OCI-LY3 (cell line): ENCODE data around the gene KLK5.
"Not testable (repeated sequence)": the region's sequence is repeated elsewhere in the genome, so short reads cannot be mapped to it uniquely, and the experiment has no call there.

Source experiments
- H2AFZ ChIP-seq: fragments of 200-600, 300-600 bp; shearing (Covaris generic); 2 replicates; pipeline ENCODE4 v1.6.0; 2014; ENCODE audit warnings: antibody characterized with exemption, low read depth, low read length
- H3K27ac ChIP-seq: fragments of 200-600, 300-600 bp; sonication (generic); 2 replicates; pipeline ENCODE4 v1.5.1; 2014; ENCODE audit warnings: mild to moderate bottlenecking, low read length, moderate library complexity, mixed read lengths
- H3K27me3 ChIP-seq: fragments of 200-600, 300-600 bp; sonication (generic); 2 replicates; pipeline ENCODE4 v1.6.1; 2014; ENCODE audit warnings: low read depth, low read length, mixed read lengths
- H3K36me3 ChIP-seq: fragments of 200-600, 300-600 bp; sonication (generic); replicated peaks from 2 replicates; pipeline ENCODE3; 2014; ENCODE audit warnings: low read depth, low read length, mixed read lengths
- H3K4me1 ChIP-seq: fragments of 300-600, 200-600 bp; sonication (generic); 2 replicates; pipeline ENCODE4 v1.6.1; 2014; ENCODE audit warnings: low read length, mixed read lengths
- H3K4me2 ChIP-seq: fragments of 200-600, 300-600 bp; sonication (generic); 2 replicates; pipeline ENCODE4 v1.6.1; 2014; ENCODE audit warnings: low read length, mixed read lengths
- H3K4me3 ChIP-seq: fragments of 300-600, 200-600 bp; sonication (generic); 2 replicates; pipeline ENCODE4 v1.5.1; 2014; ENCODE audit warnings: antibody characterized with exemption, mild to moderate bottlenecking, low read length, moderate library complexity
- H3K79me2 ChIP-seq: fragments of 300-600, 200-600 bp; shearing (Covaris generic); 2 replicates; pipeline ENCODE4 v1.6.1; 2014; ENCODE audit warnings: mild to moderate bottlenecking, low read length, mixed read lengths
- H3K9ac ChIP-seq: fragments of 300-600, 200-600 bp; shearing (Covaris generic); 2 replicates; pipeline ENCODE4 v1.6.0; 2014; ENCODE audit warnings: mild to moderate bottlenecking, low read length, moderate library complexity
- H3K9me3 ChIP-seq: fragments of 200-600, 300-600 bp; shearing (Covaris generic); 2 replicates; pipeline ENCODE4 v1.6.1; 2014; ENCODE audit warnings: low read length, mixed read lengths; ENCODE audit not compliant: insufficient read depth
- H4K20me1 ChIP-seq: fragments of 200-600, 300-600 bp; sonication (generic); 2 replicates; pipeline ENCODE4 v1.6.1; 2016; ENCODE audit warnings: low read length, mixed read lengths; ENCODE audit not compliant: insufficient read depth
- EZH2phosphoT487 ChIP-seq: fragments of 200-600 bp; shearing (Covaris generic); IDR thresholded peaks from 2 replicates; pipeline ENCODE4 v1.6.1; 2018; ENCODE audit warnings: antibody characterized with exemption, mixed run types, low read depth
- TF ChIP-seq, protein P1 (sequence below): fragments of 200-600, 300-600 bp; sonication (generic); IDR thresholded peaks from 2 replicates; pipeline ENCODE4 v1.5.1; 2014; ENCODE audit warnings: antibody characterized with exemption, low read length, low read depth

The KLK5 gene

DNA sequence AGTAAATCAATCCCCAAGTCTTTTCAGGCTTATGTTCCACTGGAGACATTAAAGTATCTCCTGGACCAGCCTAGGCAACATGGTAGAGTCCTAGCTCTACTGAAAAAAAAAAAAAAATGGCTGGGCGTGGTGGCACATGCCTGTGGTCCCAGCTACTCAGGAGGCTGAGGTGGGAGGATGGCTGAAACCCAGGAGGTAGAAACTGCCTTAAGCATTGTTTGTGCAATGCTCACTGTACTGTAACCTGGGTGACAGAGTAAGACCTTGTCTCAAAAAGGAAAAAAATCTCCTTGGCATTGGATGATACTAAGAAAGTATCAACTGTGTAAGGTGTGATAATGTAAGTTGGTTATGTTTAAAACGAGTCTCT lies 39.8 kb upstream of the KLK5 start:
- Histone ChIP-seq H3K4me1 (no peaks in the 10 kb centered on the region), H3K36me3 (no peaks in the 10 kb centered on the region), H3K4me3 (no peak overlapping the region), H3K9me3 (no peaks in the 10 kb centered on the region), H3K27ac (no peak overlapping the region), H4K20me1 (no peaks in the 10 kb centered on the region), H3K79me2 (no peaks in the 10 kb centered on the region), H3K4me2 (no peak overlapping the region), H3K9ac (no peak overlapping the region), H3K27me3 (peaks cover 37% of the 10 kb centered on the region), H2AFZ (no peak overlapping the region)
- TF ChIP-seq, protein P1, sequence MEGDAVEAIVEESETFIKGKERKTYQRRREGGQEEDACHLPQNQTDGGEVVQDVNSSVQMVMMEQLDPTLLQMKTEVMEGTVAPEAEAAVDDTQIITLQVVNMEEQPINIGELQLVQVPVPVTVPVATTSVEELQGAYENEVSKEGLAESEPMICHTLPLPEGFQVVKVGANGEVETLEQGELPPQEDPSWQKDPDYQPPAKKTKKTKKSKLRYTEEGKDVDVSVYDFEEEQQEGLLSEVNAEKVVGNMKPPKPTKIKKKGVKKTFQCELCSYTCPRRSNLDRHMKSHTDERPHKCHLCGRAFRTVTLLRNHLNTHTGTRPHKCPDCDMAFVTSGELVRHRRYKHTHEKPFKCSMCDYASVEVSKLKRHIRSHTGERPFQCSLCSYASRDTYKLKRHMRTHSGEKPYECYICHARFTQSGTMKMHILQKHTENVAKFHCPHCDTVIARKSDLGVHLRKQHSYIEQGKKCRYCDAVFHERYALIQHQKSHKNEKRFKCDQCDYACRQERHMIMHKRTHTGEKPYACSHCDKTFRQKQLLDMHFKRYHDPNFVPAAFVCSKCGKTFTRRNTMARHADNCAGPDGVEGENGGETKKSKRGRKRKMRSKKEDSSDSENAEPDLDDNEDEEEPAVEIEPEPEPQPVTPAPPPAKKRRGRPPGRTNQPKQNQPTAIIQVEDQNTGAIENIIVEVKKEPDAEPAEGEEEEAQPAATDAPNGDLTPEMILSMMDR, result no peak
- no peak for TF ChIP-seq EZH2phosphoT487

- H3K36me3 ChIP-seq, H3K4me3 ChIP-seq, H3K4me1 ChIP-seq, H3K27ac ChIP-seq, H3K79me2 ChIP-seq, H3K9ac ChIP-seq, H2AFZ ChIP-seq, H3K9me3 ChIP-seq, H4K20me1 ChIP-seq, H3K4me2 ChIP-seq: not testable (repeated sequence)
- H3K27me3 ChIP-seq, result peaks cover 34% of the 10 kb centered on the region
Measured at GRCh38 chr19:50984416-50984815, 31.6 kb upstream of the KLK5 start.

DNA sequence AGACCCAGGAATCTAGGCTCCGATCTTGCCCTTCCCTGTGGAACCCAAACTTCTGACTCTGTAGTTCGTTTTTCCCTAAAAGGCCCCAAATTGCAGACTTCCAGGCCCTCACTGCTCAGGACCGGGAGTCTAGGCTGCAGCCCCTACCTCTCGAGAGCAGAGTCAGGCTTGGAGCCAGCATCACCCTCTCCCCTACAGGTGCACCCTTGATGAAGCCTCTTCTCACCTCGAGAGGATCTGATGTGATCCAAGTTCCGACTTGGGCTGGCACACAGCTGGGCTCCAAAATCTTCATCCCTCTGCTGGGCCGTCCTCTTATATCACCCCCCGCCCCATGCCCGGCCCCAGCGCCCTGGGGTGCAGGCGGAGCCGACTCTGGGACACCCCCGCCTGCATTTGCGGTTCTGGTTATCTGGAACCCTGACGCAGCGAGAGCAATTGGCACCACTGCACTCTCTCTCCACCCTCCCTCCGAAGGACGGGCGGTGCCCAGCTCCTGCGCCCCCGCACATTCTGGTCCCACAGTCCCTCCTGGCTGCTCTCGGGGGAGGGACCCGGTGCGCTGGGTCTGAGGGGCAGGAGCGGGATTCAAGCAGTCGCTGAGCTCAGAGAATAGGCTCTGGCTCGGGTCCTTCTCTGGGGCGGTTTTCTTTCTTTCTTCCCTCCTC lies 30.9 kb upstream of the KLK5 start, which contains the start of gene KLK7:
TSS of gene KLK7 (minus strand) at position 293 of the 668 bp plus-strand sequence. CDS start 1,518 bp downstream, outside the sequence.
- no peak for TF ChIP-seq EZH2phosphoT487
- TF ChIP-seq, protein P1, result no peak
- no peak within 1 kb of the TSS for H3K4me3 ChIP-seq
- peaks cover 31% of the 10 kb centered on the region for H3K27me3 ChIP-seq
- H3K4me1 ChIP-seq, result no peaks in the 10 kb centered on the region
- H3K36me3 ChIP-seq, result no peaks in the 10 kb centered on the region
- no peaks in the 10 kb centered on the region for H4K20me1 ChIP-seq
- H3K79me2 ChIP-seq, result no peaks in the 10 kb centered on the region
- no peak within 1 kb of the TSS for H3K4me2 ChIP-seq
- no peaks in the 10 kb centered on the region for H3K9me3 ChIP-seq
- no peak within 1 kb of the TSS for H3K9ac ChIP-seq
- H3K27ac ChIP-seq, result no peak within 1 kb of the TSS
- no peak within 1 kb of the TSS for H2AFZ ChIP-seq

- Histone ChIP-seq H3K4me1 (no peaks in the 10 kb centered on the region), H3K9ac (no peak overlapping the region), H3K79me2 (no peaks in the 10 kb centered on the region), H3K4me3 (no peak overlapping the region), H3K9me3 (no peaks in the 10 kb centered on the region), H2AFZ (no peak overlapping the region), H3K27me3 (peaks cover 28% of the 10 kb centered on the region), H3K36me3 (no peaks in the 10 kb centered on the region), H4K20me1 (no peaks in the 10 kb centered on the region), H3K27ac (no peak overlapping the region), H3K4me2 (no peak overlapping the region)
- TF ChIP-seq, protein P1, result no peak
- no peak for TF ChIP-seq EZH2phosphoT487
Measured at GRCh38 chr19:50982186-50982585, 29.3 kb upstream of the KLK5 start.
